ENCODE measurements around the gene IQGAP1.
"Not testable (repeated sequence)": the region's sequence is repeated elsewhere in the genome, so short reads cannot be mapped to it uniquely, and the experiment has no call there.

IQGAP1 gene

DNA sequence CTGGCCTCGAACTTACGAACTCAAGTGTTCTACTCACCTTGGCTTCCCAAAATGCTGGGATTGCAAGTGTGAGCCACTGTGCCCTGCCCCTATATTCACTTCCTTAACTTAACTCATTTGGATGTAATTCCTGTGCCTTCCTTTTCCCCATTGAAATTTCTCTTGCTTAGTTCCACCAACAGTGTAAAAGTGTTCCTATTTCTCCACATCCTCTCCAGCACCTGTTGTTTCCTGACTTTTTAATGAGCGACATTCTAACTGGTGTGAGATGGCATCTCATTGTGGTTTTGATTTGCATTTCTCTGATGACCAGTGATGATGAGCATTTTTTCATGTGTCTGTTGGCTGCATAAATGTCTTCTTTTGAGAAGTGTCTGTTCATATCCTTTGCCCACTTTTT, 21.5 kb downstream of the IQGAP1 start:
- DNase-seq (ENCODE audit: low read depth in 1 of 2, low spot score in 1 of 2), result not testable (repeated sequence)

DNA sequence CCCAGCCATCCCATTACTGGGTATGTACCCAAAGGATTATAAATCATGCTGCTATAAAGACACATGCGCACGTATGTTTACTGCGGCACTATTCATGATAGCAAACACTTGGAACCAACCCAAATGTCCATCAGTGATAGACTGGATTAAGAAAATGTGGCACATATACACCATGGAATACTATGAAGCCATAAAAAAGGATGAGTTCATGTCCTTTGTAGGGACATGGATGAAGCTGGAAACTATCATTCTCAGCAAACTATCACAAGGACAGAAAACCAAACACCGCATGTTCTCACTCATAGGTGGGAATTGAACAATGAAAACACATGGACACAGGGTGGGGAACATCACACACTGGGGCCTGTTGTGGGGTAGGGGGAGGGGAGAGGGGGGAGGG, 22.3 kb downstream of the IQGAP1 start:
- not testable (repeated sequence) for DNase-seq (ENCODE audit: low read depth in 1 of 2, low spot score in 1 of 2)

GRCh38 chr15:90411176-90411575, 23.1 kb downstream of the IQGAP1 start:
- no peak for DNase-seq (ENCODE audit: low read depth in 1 of 2, low spot score in 1 of 2)

DNA sequence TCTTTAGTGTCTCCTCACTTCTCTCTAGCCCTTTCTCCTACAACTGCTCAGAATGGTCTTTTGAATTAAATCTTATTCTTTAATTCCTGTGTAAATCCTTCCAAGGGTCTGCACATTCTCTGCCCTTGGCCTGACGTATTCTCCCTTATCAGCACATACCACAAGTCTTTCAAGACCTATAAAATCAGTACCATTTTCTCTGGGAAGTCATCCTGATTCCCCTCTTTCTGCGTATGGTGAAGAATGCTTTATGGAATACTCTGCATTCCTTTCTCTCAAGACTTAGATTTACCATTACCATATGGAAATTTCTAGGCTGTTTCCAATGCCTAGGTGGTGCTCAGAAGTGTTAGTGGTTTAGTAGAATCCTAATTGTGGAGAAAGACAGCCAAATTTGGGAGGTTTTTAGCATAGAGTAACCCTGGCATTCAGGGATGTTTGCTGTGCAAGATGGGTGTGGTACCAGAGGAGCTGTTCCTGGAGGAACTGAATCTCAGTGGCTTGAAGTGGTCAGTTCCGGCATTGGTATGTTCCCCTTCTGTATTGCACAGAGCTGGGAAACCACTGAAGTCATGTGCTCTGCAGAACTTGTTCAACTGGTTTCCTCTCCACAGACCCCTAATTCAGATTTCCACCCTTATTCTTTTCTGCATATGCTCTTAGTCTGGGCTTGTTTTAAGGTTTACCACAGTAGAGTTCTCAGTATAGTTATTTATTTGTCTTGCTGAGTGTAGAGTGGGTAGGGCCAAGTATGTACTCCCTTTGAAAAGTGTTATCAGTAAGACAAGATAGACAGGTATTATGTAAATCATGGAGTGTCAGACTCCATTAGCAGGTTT, 24.5 kb downstream of the IQGAP1 start:
- no peak for DNase-seq (ENCODE audit: low read depth in 1 of 2, low spot score in 1 of 2)

- no peak for DNase-seq (ENCODE audit: low read depth in 1 of 2, low spot score in 1 of 2)
Observed at GRCh38 chr15:90413411-90414379, 25.7 kb downstream of the IQGAP1 start.

DNA sequence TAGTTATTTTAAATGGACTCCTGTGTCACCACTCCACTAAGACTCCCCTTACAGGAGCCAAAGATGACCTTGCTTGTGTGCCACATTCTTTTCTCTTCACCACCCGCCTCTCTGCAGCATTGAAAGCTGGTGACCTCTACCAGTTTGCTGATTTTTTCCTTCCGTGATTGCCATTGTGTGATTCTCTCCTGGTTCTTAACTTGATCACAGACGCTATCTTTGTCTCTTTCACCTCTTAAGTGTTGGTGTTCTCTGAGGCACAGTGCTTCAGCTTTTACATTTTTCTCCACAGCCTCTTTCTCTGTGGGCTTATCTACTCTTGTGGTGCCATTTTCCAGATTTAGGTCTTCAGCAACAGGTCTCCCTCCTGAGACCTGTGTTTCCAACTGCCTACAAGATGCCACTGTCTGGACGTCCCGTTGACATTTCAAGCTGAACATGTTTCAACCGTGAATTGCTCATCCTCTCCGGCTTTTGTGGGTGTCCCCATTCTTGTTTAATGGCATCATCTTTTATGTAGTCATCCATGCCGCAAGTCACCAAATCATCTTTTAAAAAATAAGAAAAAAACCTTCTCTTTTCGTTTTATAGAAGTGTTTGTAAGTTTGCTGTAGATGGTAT, 26.5 kb downstream of the IQGAP1 start:
- peak in 1 of 2 donors; percentile 25 for DNase-seq (ENCODE audit: low read depth in 1 of 2, low spot score in 1 of 2)

- not testable (repeated sequence) for DNase-seq (ENCODE audit: low read depth in 1 of 2, low spot score in 1 of 2)
Observed at GRCh38 chr15:90416052-90416451, 28.0 kb downstream of the IQGAP1 start.

- no peak for DNase-seq (ENCODE audit: low read depth in 1 of 2, low spot score in 1 of 2)
Observed at GRCh38 chr15:90418627-90419026, 30.6 kb downstream of the IQGAP1 start.

DNA sequence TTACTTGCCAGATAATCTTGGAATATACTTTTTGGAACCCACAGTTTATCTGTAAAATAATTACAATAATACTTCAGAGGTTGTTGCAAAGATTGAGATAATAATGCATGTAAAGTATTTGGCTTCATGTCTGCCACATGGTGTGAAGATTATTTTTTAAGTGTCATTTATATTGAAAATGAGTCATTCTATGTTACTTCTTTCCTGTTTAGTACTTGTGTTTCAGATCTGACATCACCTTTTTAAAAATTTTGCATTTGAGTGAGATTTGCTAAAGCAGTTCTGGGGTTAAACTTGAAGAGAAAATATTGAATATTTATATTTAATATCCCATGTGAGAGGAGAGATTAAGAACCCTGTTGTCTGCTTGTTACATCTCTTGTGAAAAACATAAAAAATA, 31.2 kb downstream of the IQGAP1 start:
- no peak for DNase-seq (ENCODE audit: low read depth in 1 of 2, low spot score in 1 of 2)

DNA sequence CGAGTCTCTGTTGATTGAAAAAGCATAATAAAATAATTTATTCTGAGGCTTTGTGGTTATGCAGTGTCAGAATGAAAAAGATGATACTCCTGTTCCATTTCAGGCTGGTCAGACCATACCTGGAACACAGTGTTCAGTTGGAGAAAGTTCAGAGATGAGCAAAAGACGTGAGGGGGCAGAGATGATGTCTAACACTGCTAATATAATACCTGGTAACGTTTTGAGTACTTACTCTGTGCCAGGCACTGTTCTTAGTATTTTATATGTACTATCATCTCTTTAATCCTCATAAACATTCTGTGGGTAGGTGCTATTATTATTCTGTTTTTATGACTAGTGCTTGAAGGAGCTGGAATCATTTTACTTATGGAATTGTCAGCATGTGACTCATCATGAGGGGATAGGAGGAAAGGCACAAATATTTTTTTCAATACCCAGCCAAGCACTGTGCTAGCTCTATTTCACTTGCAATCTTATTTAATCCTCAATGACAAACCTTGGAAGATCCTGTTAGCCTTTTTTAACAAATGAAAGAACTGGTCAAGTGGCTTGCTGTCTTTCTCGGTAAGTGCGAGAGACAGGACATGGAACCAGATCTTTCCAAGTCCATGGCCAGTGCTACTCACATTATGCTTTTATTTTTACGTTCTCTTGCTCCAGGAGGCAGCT, 31.8 kb downstream of the IQGAP1 start:
- DNase-seq (ENCODE audit: low read depth in 1 of 2, low spot score in 1 of 2), result peak in 1 of 2 donors; percentile 58

DNA sequence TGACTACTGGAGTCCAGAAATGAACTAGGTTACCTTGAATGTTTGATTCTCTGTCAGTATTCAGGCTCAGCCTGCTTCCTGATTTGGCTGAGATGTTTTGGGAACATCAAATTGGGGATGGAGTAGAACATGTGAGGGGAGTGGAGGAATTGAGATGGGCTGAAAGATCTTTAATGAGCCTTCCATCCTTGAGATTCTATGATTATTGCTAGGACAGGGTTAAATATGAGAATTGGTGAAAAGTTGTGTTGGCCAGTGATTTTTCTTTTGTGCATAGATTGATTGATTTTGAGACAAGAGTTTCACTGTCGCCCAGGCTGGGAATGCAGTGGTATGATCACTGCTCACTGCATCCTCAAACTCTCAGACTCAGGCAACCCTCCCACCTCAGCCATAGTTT, 32.4 kb downstream of the IQGAP1 start:
- DNase-seq (ENCODE audit: low read depth in 1 of 2, low spot score in 1 of 2), result no peak

GRCh38 chr15:90421527-90421926, 33.5 kb downstream of the IQGAP1 start:
- no peak for DNase-seq (ENCODE audit: low read depth in 1 of 2, low spot score in 1 of 2)

- DNase-seq (ENCODE audit: low read depth in 1 of 2, low spot score in 1 of 2), result no peak
Observed at GRCh38 chr15:90422043-90422442, 34.0 kb downstream of the IQGAP1 start.

- no peak for DNase-seq (ENCODE audit: low read depth in 1 of 2, low spot score in 1 of 2)
Observed at GRCh38 chr15:90422936-90423335, 34.9 kb downstream of the IQGAP1 start.

GRCh38 chr15:90423801-90424319, 35.8 kb downstream of the IQGAP1 start:
- no peak for DNase-seq (ENCODE audit: low read depth in 1 of 2, low spot score in 1 of 2)

GRCh38 chr15:90425726-90426346, 37.8 kb downstream of the IQGAP1 start:
- no peak for DNase-seq (ENCODE audit: low read depth in 1 of 2, low spot score in 1 of 2)

- DNase-seq (ENCODE audit: low read depth in 1 of 2, low spot score in 1 of 2), result no peak
Observed at GRCh38 chr15:90427185-90427584, 39.1 kb downstream of the IQGAP1 start.

DNA sequence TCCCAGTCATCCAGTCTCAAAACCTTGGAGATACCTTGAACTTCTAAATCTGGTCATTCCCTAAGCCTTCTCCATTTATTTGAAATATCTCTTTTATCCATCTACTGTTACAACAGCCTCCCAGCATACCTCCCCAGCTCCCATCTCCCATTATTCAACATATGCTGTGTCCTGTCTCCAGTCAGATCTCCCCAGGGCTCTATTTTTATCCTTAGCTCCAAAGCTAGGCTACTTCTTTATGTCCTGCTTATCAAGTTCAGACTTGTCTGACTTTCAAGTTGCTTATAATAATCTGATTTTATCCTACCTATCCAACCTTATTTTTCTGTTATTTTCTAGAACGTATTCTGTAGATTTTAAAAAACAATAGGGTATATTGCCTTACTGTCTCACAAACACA, 44.2 kb downstream of the IQGAP1 start:
- no peak for DNase-seq (ENCODE audit: low read depth in 1 of 2, low spot score in 1 of 2)

GRCh38 chr15:90435652-90436337, 47.8 kb downstream of the IQGAP1 start:
- DNase-seq (ENCODE audit: low read depth in 1 of 2, low spot score in 1 of 2), result no peak

DNA sequence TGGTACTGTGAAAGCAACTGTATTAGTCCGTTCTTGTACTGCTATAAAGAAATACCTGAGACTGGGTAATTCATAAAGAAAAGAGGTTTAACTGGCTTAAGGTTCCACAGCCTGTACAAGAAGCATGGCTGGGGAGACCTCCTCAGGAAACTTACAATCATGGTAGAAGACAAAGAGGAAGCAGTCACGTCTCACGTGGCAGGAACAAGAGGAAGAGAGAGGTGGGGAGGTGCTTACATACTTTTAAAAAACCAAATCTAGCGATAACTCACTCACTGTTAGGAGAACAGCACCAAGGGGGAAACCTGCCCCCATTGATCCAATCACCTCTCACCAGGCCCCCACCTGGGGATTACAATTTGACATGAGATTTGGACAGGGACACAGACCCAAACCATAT, 48.9 kb downstream of the IQGAP1 start:
- DNase-seq (ENCODE audit: low read depth in 1 of 2, low spot score in 1 of 2), result no peak

Data from activated CD4-positive, alpha-beta T cell treated with anti-CD3 and anti-CD28 coated beads, Interleukin-2, amount 50 U/mL, for 24 hours (primary cell).